CD4-positive, alpha-beta T cell treated with Interleukin-17A for 4 hours (primary cell): ENCODE measurements around the gene CCM2.
A peak's percentile ranks its signal among the peaks of the same experiment; 100 is the strongest.
"Not testable (repeated sequence)": the region's sequence is repeated elsewhere in the genome, so short reads cannot be mapped to it uniquely, and the experiment has no call there.

Source experiments
- DNase-seq: peaks from one replicate; pipeline ENCODE4 v3.0.0-alpha.2; 2020; ENCODE audit warnings: mixed read lengths

The CCM2 gene

DNA sequence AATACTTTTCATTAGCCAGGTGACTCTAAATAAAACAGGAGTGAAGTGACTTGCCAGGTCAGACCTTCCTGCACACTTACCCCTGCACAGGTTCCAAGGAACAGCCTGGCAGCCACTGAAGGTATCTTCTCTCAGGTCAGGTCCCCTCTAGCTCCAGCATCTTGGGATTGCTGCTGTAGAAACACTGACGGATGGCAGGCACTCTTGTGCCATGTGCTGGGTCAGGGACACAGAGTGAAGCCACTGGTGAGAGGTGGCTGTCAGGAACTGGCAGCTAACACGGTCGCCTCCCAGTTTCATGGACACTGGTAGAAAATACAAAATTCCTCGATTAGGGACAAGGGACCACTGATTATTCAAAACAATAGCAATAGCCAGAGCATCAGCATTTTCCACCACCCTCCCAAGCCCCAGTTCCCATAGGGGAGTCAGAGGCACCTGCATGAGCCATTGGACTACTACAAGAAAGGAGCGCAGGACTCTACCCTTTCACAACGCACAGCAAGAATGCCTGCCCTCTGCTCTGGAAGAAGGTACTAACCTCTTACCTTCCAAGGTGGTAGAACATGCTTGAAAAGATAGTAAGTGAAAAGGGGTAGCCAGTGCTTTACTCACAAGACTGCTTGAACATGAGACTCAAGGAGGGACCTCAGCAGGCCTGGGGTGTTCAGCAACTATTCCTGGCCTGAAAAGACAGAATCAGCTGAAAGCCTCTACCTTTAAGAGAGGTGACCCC lies 16.1 kb upstream of the CCM2 start:
- DNase-seq: no peak

- DNase-seq: no peak
Measured at GRCh38 chr7:44984478-44984758, 15.6 kb upstream of the CCM2 start.

- no peak for DNase-seq
Measured at GRCh38 chr7:44985033-44985695, 14.8 kb upstream of the CCM2 start.

GRCh38 chr7:44985900-44986217 lies 14.1 kb upstream of the CCM2 start:
- no peak for DNase-seq

- peak; percentile 97 for DNase-seq
Measured at GRCh38 chr7:44986218-44987053, 13.6 kb upstream of the CCM2 start.

DNA sequence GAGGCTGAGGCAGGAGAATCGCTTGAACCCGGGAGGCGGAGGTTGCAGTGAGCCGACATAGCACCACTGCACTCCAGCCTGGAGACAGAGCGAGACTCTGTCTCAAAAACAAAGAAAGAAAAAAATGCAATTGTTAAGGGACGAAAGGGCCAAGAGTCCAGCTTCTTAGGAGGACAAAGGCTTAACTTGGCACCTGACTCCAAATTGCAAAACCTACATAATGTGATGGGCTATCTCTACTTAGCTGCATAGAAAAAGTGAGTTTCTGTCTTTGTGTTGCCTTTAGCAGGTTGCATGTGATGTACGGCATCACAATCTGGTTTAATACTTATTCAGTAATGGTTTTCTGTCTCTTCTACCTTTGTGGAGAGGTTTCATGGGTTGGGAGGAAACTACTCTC lies 12.5 kb upstream of the CCM2 start:
- DNase-seq: no peak

DNA sequence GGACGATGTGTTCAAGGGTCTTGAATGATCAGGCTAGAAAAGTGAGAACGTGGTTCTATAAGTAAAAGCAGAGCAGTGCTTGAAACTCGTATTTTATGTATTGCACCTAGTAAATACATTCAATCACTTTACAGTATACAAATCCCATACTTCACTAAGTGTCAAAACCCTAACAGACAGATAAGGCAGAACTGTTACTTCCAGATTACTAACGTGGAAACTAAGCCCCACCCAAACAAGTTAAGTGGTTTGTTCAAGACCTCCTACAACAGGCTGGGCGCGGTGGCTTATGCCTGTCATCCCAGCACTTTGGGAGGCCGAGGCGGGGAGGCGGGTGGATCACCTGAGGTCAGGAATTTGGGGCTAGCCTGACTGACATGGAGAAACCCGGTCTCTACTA lies 12.0 kb upstream of the CCM2 start:
- DNase-seq: no peak

DNA sequence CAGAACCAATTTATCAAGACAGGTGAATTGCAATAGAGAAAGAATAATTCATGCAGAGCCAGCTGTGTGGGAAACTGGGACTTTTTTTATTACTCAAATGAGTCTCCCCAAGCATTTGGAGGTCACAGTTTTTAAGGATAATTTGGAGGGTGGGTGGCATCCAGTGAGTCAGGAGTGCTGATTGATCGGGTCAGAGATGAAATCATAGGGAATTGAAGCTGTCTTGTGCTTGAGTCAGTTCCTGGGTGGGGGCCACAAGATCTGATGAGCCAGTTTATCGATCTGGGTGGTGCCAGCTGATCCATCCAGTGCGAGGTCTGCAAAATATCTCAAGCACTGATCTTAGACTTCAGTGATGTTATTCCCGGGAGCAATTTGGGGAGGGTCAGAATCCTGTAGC lies 11.3 kb upstream of the CCM2 start:
- no peak for DNase-seq

DNA sequence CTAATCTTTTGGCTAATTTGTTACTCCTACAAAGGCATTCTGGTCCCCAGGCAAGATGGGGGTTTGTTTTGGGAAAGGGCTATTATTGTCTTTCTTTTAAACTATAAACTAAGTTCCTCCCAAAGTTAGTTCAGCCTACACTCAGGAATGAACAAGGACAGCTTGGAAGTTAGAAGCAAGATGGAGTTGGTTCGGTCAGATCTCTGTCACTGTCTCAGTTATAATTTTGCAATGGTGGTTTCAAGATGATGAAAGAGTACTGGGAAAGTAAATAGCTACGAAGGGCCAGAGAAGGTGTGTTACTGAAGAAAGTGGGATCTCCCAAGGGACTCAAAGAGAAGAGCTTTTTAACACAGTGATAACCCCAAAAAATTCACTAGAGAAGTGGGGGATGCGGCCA lies 10.9 kb upstream of the CCM2 start:
- no peak for DNase-seq

- DNase-seq: no peak
Measured at GRCh38 chr7:44990109-44991023, 9.6 kb upstream of the CCM2 start.

DNA sequence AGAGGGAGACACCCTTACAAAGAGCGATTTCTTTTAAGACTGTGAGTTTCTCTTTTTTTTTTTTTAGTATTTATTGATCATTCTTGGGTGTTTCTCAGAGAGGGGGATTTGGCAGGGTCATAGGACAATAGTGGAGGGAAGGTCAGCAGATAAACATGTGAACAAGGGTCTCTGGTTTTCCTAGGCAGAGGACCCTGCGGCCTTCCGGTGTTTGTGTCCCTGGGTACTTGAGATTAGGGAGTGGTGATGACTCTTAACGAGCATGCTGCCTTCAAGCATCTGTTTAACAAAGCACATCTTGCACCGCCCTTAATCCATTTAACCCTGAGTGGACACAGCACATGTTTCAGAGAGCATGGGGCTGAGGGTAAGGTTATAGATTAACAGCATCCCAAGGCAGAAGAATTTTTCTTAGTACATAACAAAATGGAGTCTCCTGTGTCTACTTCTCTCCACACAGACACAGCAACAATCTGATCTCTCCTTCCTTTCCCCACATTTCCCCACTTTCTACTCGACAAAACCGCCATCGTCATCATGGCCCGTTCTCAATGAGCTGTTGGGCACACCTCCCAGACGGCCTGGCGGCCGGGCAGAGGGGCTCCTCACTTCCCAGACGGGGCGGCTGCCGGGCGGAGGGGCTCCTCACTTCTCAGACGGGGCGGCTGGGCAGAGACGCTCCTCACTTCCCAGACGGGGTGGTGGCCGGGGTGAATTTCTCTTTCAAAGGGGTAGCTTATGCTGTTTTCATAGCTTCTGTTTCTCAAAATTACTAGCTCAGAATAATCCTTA lies 7.8 kb upstream of the CCM2 start:
- DNase-seq: not testable (repeated sequence)

DNA sequence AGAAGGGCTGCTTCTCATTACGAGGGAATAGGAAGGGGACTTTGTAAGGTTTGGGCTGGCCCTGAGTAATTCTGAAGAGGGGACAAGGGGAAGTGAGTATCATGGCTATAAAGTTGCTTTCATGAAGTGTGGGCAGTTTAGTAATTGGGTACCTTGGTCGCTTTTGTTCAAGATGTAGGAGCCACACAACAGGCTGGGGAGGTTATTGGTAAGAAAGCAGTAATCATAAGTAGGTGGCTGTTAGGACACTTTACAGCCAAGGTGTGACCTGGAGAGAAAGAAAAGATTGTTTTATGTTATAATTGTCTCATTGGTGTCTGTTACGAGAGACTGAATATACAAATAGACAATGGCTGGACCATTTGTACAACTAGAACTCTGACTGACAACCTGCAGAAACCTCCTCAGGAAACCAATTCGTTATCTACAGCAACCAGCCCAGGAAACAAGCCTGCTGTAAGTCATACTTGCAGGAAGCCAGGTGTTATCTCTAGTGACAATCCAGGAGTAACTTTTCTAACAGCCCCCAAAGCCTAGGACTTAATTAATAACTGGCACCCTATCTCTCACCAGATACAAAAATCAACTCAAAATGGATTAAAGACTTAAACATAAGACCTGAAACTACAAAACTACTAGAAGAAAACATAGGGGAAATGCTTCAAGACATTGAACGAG lies 5.0 kb upstream of the CCM2 start:
- DNase-seq: peak; percentile 45

DNA sequence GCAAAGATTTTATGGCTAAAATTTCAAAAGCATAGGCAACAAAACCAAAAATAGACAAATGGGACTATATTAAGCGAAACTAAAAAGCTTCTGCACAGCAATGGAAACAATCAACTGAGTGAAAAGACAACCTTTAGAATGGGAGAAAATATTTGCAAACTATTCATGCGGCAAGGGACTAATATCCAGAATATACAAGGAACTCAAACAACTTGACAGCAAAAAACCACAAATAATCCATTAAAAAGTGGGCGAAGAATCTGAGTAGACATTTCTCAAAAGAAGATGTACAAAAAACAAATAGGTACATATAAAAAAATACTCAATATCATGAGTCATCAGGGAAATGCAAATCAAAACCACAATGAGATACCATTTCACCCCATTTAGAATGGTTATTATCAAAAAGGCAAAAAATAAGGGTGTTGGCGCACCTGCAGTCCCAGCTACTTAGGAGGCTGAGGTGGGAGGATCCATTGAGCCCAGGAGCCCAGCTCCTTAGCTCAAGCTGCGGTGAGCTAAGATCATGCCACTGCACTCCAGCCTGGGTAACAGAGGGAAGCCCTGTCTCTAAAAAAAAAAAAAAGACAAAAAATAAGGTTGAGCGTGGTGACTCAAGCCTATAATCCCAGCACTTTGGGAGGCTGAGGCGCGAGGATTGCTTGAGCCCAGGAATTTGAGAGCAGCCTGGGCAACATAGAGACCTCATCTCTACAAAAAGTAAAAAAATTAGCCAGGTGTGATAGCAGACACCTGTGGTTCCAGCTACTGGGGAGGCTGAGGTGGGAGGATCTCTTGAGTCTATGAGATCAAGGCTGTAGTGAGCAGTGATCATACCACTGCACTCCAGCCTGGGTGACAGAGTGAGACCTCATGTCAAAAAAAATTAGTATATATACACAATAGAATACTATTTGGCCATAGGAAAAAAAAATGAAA lies 4.2 kb upstream of the CCM2 start:
- DNase-seq: peak; percentile 59

DNA sequence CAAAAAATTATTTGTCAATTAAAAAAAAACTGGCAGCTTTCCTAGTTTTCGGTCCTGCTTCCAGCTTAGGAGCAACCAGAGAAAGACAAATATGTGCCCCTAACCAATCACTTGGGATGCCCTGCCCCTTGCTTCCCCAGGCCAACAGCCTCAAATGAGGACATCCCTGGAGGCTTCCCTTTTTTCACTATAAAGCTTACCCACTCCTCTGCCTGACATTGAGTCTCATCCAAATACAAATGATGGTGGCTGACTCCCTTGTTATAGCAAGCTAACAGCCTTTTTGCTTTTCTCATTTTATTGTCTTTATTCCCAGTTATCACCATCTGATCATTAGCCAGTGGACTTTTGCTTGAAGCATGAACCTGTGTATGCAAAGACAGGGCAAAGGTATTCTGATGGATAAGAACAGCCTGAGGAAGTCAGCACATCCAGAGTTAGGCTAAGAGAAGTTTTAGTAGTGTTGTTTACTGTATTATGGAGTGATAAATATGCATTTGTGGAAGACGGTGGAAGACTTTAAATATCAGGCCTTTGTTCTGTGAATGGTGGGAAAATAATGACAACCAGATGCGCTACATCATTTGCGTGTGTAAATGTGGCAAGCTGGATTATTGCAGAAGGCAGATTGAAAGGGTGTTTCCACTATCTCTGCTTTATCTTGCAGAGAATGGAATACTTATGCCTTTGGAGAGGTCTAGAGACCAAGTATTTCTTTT lies 1.7 kb upstream of the CCM2 start:
- DNase-seq: no peak

DNA sequence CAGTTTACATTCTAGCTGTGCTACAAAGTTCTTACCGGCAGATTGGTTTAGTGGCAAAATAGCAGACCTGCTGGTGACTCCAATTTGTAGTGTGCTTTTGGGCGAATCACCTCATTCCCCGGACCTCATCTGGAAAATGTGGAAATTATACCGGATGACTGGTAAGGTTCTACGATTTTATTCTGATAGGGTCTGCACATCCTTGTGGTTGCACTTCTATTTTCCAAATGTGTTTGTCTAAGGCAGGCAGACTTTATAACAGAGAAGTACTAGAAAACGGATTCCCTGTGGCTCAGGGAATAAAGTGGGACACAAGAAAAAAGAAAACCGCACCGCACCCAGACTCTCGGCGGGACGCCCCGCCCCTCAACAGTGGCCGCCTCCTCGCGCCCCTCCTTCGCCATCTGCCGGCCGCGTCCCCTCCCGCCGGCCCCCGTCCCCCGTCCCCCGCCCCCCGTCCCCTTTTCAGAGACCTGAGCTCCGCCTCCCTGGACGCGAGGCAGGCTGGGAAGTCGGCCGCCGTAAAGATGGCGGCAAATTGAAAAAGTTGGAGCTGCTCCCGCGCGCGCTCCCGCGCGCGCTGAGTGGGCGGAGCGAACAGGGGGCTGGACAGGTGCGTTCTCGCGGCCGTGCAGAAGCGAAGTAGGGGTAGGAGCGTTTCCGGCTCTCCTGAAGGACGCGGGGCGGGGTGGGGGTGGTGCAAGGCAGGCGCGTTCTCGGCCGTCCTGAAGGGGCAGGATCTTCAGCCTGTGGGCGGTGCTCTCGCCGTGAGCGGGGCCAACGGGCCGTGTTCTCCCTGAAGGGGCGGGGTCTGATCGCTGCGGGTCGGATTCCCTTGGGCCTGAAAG lies 532 bp upstream of the CCM2 start:
- DNase-seq: peak; percentile 100

DNA sequence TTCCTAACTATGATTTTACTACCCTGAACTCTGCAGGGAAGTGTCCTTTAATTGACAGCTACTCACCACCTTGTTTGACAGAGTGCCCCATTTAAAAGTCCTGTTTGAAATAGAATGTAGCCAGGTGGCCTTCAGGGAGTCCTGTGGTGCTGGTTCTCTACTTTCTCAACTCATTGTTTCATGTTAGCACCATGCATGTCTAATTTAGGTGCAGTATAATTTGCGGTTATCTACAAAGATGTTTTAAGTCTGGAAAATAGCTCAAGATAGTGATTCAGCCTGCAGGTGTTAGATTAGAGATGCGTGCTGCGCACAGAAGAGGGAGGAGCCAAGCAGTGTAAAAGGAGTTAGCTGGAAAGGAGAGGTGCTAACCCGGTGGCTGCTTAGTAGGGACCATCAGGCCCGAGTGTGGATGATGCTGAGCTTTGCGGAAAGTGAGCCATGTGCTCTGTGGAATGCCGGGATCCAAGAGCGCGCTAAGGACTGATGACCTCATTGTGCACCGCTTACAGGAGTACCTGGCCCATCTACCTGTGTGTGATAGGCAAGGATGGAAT lies 1.2 kb downstream of the CCM2 start:
- DNase-seq: peak; percentile 78

DNA sequence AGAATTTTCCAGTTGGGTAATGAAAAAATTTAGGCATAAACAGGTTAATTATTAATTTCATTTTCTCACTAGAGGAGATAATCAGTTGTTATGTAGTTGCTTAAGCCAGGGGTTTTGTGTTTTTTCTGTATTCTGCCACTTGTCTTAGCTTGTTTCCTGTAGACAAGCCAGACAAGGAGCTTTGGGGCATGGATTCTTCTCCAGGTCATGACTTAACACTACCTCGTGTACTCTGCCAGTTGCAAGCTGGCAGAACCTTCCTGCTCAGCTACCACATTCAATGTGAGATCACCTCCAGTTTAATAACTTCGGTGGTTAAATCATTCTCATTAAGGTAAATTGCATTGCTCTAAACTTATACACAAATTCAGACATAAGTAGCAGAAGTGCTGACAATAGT lies 1.8 kb downstream of the CCM2 start:
- no peak for DNase-seq

DNA sequence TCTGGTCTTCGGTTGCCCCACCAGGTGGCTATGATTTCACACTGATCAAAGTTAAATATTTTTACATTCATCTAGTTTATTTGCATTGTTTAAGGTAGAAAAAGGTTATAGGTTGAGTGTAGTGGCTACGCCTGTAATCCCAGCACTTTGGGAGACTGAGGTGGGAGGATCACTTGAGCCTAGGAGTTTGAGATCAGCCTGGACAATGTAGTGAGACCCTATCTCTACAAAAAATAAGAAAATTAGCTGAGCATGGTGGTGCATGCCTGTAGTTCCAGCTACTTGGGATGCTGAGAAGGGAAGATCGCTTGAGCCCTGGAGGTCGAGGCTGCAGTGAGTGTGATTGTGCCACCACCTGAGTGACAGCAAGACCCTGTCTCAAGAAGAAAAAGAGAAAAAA lies 3.8 kb downstream of the CCM2 start:
- no peak for DNase-seq

GRCh38 chr7:45007106-45007505 lies 7.1 kb downstream of the CCM2 start:
- DNase-seq: no peak
